ENCODE data around the gene COG7. TPM values are rescaled to one million over a fixed set of nuclear protein-coding genes. Genes with fewer than 3 reads are reported as not detected.

The COG7 gene
- polyA plus RNA-seq, 3 donors, result 21.7 to 25.2 (median 22.8) TPM

Other genes with a start within 250 kb of the COG7 start
- 10 to 100 TPM; 11.5 to 20.4 (median 13.4) TPM for gene SCNN1B, start 150.9 kb downstream of the COG7 start, polyA plus RNA-seq (ENCODE audit: insufficient read length in 3 of 3)
- gene GGA2, start 57.3 kb upstream of the COG7 start, polyA plus RNA-seq (ENCODE audit: insufficient read length in 3 of 3), result 100 to 1,000 TPM; 135 to 150 (median 138) TPM
- 10 to 100 TPM; 27.2 to 31.8 (median 29.7) TPM for gene EARS2, start 104.2 kb upstream of the COG7 start, polyA plus RNA-seq (ENCODE audit: insufficient read length in 3 of 3)
- 10 to 100 TPM; 68.4 to 70.0 (median 69.8) TPM for gene UBFD1, start 104.5 kb upstream of the COG7 start, polyA plus RNA-seq (ENCODE audit: insufficient read length in 3 of 3)
- gene NDUFAB1, start 143.1 kb upstream of the COG7 start, polyA plus RNA-seq (ENCODE audit: insufficient read length in 3 of 3), result 100 to 1,000 TPM; 101 to 107 (median 103) TPM
- 10 to 100 TPM; 20.6 to 25.9 (median 23.1) TPM for gene PALB2, start 188.1 kb upstream of the COG7 start, polyA plus RNA-seq (ENCODE audit: insufficient read length in 3 of 3)
- gene DCTN5, start 188.3 kb upstream of the COG7 start, polyA plus RNA-seq (ENCODE audit: insufficient read length in 3 of 3), result 10 to 100 TPM; 64.6 to 77.3 (median 71.1) TPM
- 10 to 100 TPM; 24.2 to 27.1 (median 25.1) TPM for gene PLK1, start 225.7 kb upstream of the COG7 start, polyA plus RNA-seq (ENCODE audit: insufficient read length in 3 of 3)